Naive thymus-derived CD8-positive, alpha-beta T cell (primary cell): ENCODE data around the gene MRPS9. TPM values are rescaled to one million over a fixed set of nuclear protein-coding genes. Genes with fewer than 3 reads are reported as not detected.

Experiments used
- ATAC-seq, 2 donors: fragments of 150-1000 bp; cut with Tn5 transposase in 1 of 2; sonication (Bioruptor Pico), chemical (Tn5 transposase) in 1 of 2; 1 replicate in 1 of 2; 2 replicates in 1 of 2; pipeline ENCODE4 v1.10.0; 2021; ENCODE audit warnings: mild to moderate bottlenecking in 2 of 2, moderate library complexity in 2 of 2
- POLR2A ChIA-PET: fragments of 350-600 bp; sonication (Branson Sonifier 250); formaldehyde crosslinking; loops from one replicate; lab custom pipeline; 2021; ENCODE audit warnings: antibody characterized with exemption; lab: Charles Lee
- DNase-seq, 10 donors: peaks; one replicate each; pipeline versions ENCODE4 v3.0.0 to v3.0.0-alpha.2; 2020 to 2022
- H3K27ac Mint-ChIP-seq, 10 donors: one replicate each; pipeline ENCODE4 v1.8.0; 2020 to 2022; ENCODE audit warnings: mild to moderate bottlenecking in 10 of 10, mixed read lengths in 10 of 10, moderate library complexity in 4 of 10, inconsistent platforms in 1 of 10
- H3K27me3 Mint-ChIP-seq, 5 donors: one replicate each; pipeline ENCODE4 v1.8.0; 2021 to 2022; ENCODE audit warnings: mixed read lengths in 5 of 5
- H3K36me3 Mint-ChIP-seq, 3 donors: one replicate each; pipeline ENCODE4 v1.8.0; 2020 to 2022; ENCODE audit warnings: mixed read lengths in 3 of 3, mild to moderate bottlenecking in 2 of 3, inconsistent platforms in 1 of 3
- H3K4me1 Mint-ChIP-seq, 4 donors: one replicate each; pipeline ENCODE4 v1.8.0; 2021 to 2022; ENCODE audit warnings: mixed read lengths in 4 of 4
- H3K4me3 Mint-ChIP-seq, 10 donors: one replicate each; pipeline ENCODE4 v1.8.0; 2020 to 2022; ENCODE audit warnings: mild to moderate bottlenecking in 10 of 10, mixed read lengths in 10 of 10, moderate library complexity in 6 of 10, inconsistent platforms in 1 of 10
- H3K9me3 Mint-ChIP-seq, 9 donors: one replicate each; pipeline ENCODE4 v1.8.0; 2020 to 2022; ENCODE audit warnings: mixed read lengths in 9 of 9, mild to moderate bottlenecking in 3 of 9, inconsistent platforms in 1 of 9, moderate library complexity in 1 of 9
- polyA plus RNA-seq, 3 donors: library from polyadenylated mRNA; unstranded; fragments of 300-500 nt; fragmentation: Illumina TruSeq; gene quantifications; one replicate each; pipeline ENCODE4 v1.2.3, GENCODE V29; 2021
- total RNA-seq, 8 experiments: library from RNA in 2 of 8; stranded (reverse) in 2 of 8; gene quantifications; one replicate each; pipeline ENCODE4 v1.2.3 and lab custom pipeline; 2021 to 2026

Gene MRPS9
- total and polyA plus RNA-seq, 5 experiments from 2014 or later = 17.0 to 32.6 (median 24.5) TPM

DNA sequence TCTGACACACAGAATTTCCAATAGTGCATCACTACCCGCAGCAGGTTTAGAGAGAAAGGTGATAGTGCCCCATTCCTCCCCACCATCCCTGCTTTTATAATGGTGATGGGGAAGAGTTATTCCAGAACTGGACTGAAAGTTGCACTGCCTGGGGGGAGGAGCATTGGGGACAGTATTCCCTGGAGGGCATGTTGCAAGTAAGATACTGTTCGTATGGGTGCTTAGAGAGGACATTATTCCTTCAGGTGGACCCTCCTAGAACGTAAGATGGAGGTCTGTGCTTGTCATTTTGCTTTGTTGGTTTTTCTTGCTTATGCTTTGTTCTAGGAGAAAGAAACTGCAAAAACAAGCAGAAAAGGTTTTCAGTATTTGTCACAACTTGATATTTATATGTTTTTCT lies 23.7 kb downstream of the MRPS9 start:
- no peaks in the 10 kb centered on the region for H3K27me3 Mint-ChIP-seq
- H3K4me1 Mint-ChIP-seq = peaks cover 11 to 42% (median 27%) of the 10 kb centered on the region in 4 donors
- POLR2A ChIA-PET = no interaction called here
- H3K27ac Mint-ChIP-seq = no peak overlapping the region
- no peaks in the 10 kb centered on the region for H3K9me3 Mint-ChIP-seq
- H3K4me3 Mint-ChIP-seq = no peak overlapping the region
- peaks cover 0 to 67% (median 17%) of the 10 kb centered on the region in 3 donors for H3K36me3 Mint-ChIP-seq
- ATAC-seq (no peak), DNase-seq (no peak)

DNA sequence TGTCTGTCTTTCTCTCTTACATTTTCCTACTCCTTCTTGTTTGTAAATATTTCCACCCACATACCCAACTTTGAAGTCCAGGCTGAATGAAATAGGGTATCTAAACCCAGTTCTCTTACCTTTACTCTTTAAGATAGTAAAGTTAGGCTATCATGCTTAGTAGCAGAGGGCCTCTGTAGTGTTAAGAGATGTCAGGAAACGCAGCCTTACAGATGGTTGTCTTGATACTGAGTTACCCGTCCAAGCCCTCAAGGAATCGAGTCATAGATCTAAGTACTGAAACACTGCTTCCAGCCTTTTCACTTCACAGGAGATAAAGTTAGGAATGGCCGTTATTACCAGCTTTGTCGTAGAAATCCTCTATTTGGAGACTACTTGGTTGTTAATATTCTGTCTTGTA lies 24.3 kb downstream of the MRPS9 start:
- DNase-seq (no peak), ATAC-seq (no peak)
- H3K4me3 Mint-ChIP-seq = no peak overlapping the region
- no peak overlapping the region for H3K27ac Mint-ChIP-seq
- no peaks in the 10 kb centered on the region for H3K27me3 Mint-ChIP-seq
- H3K36me3 Mint-ChIP-seq = peaks cover 0 to 70% (median 17%) of the 10 kb centered on the region in 3 donors
- H3K9me3 Mint-ChIP-seq = no peaks in the 10 kb centered on the region
- POLR2A ChIA-PET = no interaction called here
- peaks cover 11 to 39% (median 26%) of the 10 kb centered on the region in 4 donors for H3K4me1 Mint-ChIP-seq

DNA sequence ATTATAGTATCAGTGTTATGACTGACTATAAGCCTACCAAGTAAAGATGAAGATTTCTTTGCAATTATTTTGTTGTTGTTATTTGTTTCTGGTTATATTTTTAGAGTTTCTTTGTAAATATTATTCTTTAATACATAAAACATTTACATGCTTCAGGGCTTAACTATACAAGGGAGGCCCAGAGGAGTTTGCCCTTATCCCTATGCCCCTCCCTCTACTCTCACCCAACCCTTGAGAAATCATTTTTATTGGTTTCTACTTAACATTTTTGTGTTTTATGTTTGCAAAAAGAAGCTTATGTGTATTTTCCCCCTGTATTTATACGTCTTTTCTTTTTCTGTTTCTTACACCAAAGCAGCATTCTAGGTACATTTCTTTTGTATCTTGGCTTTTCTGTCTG lies 30.5 kb downstream of the MRPS9 start:
- no peak for DNase-seq
- Mint-ChIP-seq H3K36me3 (peaks cover 0 to 73% (median 11%) of the 10 kb centered on the region in 3 donors), H3K27ac (no peak overlapping the region), H3K9me3 (no peaks in the 10 kb centered on the region), H3K4me1 (peaks cover 11 to 36% (median 26%) of the 10 kb centered on the region in 4 donors), H3K4me3 (no peak overlapping the region), H3K27me3 (no peaks in the 10 kb centered on the region)
- POLR2A ChIA-PET = no interaction called here
- no peak for ATAC-seq

DNA sequence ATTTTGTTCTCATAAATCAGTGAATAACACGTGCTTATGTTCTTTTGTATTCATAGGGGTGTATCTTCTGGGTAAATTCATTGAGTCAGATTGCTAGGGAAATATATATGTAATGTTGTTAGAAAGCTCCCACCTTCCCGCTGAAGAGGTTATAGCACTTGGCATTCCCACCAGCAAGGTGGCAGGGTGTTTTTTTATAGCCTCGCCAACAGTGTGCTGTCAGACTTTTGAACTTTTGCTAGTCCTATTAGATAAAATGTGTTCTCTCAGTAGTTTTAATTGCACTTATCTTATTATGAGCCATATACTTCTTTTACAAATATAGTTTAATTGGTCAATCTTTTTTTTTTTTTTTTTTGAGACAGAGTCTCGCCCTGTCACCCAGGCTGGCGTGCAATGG lies 31.0 kb downstream of the MRPS9 start:
- Mint-ChIP-seq H3K27me3 (no peaks in the 10 kb centered on the region), H3K36me3 (peaks cover 0 to 68% (median 9%) of the 10 kb centered on the region in 3 donors), H3K9me3 (no peaks in the 10 kb centered on the region), H3K4me1 (peaks cover 9 to 33% (median 25%) of the 10 kb centered on the region in 4 donors), H3K27ac (no peak overlapping the region), H3K4me3 (no peak overlapping the region)
- no peak for DNase-seq
- POLR2A ChIA-PET = no interaction called here
- ATAC-seq = no peak

DNA sequence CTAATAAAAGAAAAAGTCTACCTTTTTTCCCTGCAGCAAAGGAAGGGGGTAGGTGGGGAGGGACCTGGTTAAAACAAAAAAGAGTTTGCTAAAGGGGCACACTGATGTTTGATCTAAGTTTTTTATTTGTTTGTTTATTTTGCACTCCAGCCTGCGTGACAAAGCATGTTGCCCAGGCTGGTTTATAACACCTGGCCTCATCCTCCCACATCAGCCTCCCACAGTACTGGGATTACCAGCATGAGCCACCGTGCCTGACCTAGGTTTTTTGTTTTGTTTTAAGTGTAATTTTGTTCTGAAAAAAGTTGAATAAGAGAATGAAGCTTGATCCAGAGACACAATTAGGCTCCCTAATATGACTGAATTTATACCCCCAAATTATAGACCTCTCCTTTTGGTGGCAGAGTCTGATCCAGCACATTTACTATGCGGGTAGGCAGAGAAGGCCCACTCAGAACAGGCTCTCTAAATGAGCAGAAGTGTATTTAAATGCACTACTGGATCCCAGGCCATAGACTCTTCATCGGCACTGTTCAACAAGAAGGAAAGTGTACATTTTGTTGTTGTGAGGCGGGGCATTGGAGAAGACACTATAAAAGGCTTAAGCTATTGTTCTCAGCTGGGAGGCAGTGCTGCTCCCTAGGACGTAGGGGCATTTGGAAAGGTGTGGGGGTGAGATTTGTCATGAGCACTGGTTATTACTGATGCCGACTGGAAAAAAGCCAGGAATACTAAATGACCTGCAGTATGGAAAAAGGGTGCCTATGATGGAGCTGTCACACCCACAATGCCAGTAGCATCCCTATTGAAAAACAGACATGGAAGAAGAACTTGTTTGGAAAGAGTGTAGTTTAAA lies 32.4 kb downstream of the MRPS9 start:
- POLR2A ChIA-PET = no interaction called here
- Mint-ChIP-seq H3K36me3 (peaks cover 0 to 64% (median 17%) of the 10 kb centered on the region in 3 donors), H3K9me3 (no peaks in the 10 kb centered on the region), H3K4me1 (peaks cover 2 to 32% (median 19%) of the 10 kb centered on the region in 4 donors), H3K4me3 (peak overlapping the region in 1 of 10 donors; percentile 11), H3K27ac (peak overlapping the region in 4 of 10 donors; percentile 1 to 68 (median 12)), H3K27me3 (no peaks in the 10 kb centered on the region)
- DNase-seq (no peak), ATAC-seq (no peak)

DNA sequence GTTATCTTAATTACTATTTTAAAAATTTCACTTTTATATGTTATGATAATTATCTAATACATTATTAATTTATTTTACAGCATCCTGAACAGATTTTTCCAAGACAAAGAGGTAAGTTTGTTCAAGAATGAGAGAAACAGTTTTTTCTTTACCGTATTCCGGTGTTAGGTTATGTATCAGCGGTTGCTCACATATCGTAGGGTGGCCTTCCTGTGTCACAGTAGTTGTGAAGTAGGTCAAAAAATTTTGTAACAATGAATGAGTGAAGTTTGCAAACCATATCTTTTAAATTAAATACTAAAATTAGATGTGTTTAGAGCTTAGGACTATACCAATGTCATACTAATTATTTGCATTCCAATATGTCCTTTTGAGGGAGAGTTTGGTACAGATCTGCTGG lies 33.5 kb downstream of the MRPS9 start:
- H3K36me3 Mint-ChIP-seq = peaks cover 0 to 56% (median 18%) of the 10 kb centered on the region in 3 donors
- H3K4me3 Mint-ChIP-seq = no peak overlapping the region
- POLR2A ChIA-PET = no interaction called here
- ATAC-seq = no peak
- peaks cover 2 to 27% (median 14%) of the 10 kb centered on the region in 4 donors for H3K4me1 Mint-ChIP-seq
- H3K27ac Mint-ChIP-seq = peak overlapping the region in 1 of 10 donors; percentile 42
- DNase-seq = peak in 1 of 10 donors; percentile 7
- H3K9me3 Mint-ChIP-seq = no peaks in the 10 kb centered on the region
- H3K27me3 Mint-ChIP-seq = no peaks in the 10 kb centered on the region

DNA sequence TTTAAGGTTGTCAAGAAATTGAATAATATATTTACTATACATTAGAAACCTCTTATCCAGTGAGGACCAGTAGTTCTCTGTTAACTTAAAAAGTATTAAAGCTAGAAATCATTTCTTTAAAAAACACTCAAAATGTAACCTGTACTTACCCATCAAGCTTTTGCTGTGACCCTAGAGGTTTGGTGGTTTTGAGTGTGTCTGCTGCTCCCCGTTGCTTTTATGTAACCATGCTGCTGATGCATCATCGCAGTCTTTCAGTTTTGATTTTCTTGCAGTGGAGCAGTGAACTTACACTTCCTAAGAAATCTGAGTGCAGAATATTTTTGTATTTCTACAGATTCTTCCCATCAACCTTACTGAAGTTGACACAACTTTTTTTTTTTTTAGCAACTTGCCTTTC lies 34.2 kb downstream of the MRPS9 start:
- DNase-seq (no peak), ATAC-seq (no peak)
- POLR2A ChIA-PET = no interaction called here
- H3K27me3 Mint-ChIP-seq = no peaks in the 10 kb centered on the region
- peaks cover 0 to 57% (median 18%) of the 10 kb centered on the region in 3 donors for H3K36me3 Mint-ChIP-seq
- no peaks in the 10 kb centered on the region for H3K9me3 Mint-ChIP-seq
- H3K27ac Mint-ChIP-seq = peak overlapping the region in 1 of 10 donors; percentile 42
- H3K4me3 Mint-ChIP-seq = no peak overlapping the region
- peaks cover 2 to 27% (median 13%) of the 10 kb centered on the region in 4 donors for H3K4me1 Mint-ChIP-seq

DNA sequence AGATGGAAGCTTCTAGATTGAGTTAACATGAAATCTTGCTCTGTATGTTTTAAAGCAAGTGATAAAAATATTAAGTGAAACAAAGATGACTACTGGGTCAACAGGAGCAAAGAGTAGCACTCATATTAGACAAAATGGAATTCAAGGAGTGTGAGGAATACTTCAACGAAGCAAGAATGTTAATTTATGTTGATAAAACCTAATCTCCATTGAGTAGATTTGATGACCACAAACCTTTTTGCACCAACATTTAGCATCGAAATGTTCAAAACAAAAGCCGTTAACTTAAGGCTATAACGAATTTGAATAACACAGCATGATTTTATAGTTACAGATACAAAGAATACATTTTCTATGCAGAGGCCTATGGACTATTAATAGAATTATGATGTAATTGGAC lies 35.7 kb downstream of the MRPS9 start:
- ATAC-seq = no peak
- POLR2A ChIA-PET = no interaction called here

DNA sequence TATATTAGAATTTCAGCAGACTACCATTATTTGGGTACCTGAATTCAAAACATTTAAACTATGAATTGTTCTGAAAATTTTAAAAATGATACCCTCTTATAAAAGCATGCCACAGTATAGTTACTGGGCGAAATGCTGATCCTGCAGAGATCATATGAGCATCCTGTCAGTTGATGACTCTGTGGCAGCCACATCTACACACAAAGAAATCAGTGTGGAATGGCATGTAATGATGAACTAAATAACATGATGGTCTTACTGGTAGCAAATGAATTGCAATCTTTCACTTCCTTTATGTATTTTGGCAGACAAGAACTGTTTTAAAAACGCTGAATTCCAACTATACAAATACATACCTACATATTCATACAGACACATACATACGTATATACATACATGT lies 38.3 kb downstream of the MRPS9 start:
- H3K4me1 Mint-ChIP-seq = peaks cover 0 to 14% (median 0%) of the 10 kb centered on the region in 4 donors
- DNase-seq = no peak
- POLR2A ChIA-PET = no interaction called here
- ATAC-seq = no peak
- H3K27me3 Mint-ChIP-seq = no peaks in the 10 kb centered on the region
- H3K4me3 Mint-ChIP-seq = no peak overlapping the region
- H3K36me3 Mint-ChIP-seq = peaks cover 8 to 60% (median 20%) of the 10 kb centered on the region in 3 donors
- H3K9me3 Mint-ChIP-seq = no peaks in the 10 kb centered on the region
- H3K27ac Mint-ChIP-seq = no peak overlapping the region

More for the DNA sequence above, 35.7 kb downstream of the MRPS9 start:
- H3K27ac Mint-ChIP-seq = no peak overlapping the region
- H3K4me1 Mint-ChIP-seq = peaks cover 0 to 26% (median 8%) of the 10 kb centered on the region in 4 donors
- DNase-seq = no peak
- H3K9me3 Mint-ChIP-seq = no peaks in the 10 kb centered on the region
- no peaks in the 10 kb centered on the region for H3K27me3 Mint-ChIP-seq
- peaks cover 0 to 58% (median 17%) of the 10 kb centered on the region in 3 donors for H3K36me3 Mint-ChIP-seq
- no peak overlapping the region for H3K4me3 Mint-ChIP-seq

DNA sequence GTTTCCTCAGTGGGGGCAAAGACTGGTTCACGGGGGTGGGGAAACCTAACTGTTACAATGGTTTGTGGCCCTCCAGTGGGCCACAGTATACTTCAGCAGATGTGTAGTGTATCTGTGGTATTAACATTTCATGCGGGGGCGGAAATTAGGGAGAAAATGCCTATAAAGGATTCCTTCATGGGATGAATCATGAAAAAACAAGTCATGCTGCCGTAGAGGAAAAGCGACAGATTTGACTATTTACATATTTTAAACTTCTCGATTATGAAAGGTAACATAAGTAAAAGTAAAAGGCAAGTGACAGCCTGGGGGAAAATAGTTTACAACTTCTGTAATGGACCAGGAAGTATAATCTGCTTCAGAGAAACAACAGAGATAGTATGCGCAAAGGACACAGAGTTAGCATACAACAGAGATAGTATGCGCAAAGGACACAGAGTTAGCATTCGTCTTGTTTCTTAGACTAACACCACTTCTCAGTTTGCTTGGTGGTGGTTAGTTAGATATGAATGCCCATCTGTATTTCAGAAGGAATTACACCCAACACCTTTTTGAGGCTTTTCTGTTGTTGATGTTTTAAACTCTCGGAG lies 41.1 kb downstream of the MRPS9 start:
- DNase-seq (no peak), ATAC-seq (no peak)
- no peak overlapping the region for H3K4me3 Mint-ChIP-seq
- H3K4me1 Mint-ChIP-seq = peaks cover 0 to 10% (median under 1%) of the 10 kb centered on the region in 4 donors
- H3K27ac Mint-ChIP-seq = no peak overlapping the region
- POLR2A ChIA-PET = no interaction called here
- H3K36me3 Mint-ChIP-seq = peaks cover 13 to 61% (median 30%) of the 10 kb centered on the region in 3 donors
- H3K9me3 Mint-ChIP-seq = no peaks in the 10 kb centered on the region
- H3K27me3 Mint-ChIP-seq = no peaks in the 10 kb centered on the region

DNA sequence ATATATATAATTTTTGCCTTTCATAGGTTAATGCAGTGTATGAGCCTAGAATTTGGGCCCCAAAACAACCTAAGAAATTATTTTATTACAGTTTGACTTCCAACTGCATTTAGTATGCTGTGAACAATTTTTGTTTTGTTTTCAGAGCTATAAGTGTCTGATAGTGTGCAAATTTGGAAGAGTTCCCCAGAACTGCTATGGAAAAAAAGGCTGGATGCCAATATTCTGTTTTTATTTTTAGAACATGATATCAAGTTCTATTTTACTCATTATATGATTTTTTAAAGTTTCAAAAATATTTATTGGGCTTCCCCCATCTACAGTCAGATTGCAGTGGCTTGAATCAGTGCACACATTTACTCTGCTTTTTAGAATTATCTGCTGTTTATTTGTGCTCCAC lies 42.6 kb downstream of the MRPS9 start:
- ATAC-seq = no peak

DNA sequence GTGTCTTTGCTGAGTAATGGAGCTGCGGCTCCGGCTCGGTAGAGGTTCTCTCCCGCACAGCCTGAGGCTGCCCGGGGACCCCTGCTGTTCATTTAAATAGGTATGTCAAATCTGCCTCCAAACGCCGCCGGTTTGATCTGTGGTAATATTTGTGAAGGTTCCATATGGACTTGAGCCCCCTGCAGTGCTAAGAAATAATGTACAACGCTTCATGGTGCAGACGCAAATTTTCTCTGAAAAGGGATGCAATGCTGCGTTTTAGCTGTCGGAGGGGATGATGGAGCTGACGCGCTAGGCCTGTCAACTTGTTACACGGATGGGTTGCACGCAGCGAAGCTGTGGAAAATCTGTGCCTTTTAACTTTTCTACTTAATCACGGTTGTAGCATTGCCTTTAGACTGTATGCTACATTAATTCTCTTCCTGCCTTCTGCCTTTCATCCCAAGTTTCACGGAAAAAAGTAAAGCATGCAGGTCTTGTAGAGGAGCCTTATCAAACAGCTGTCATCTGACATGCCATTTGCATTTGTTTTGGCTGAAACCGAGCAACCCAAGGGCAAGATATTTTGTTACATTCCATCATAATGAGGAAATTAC lies 43.2 kb downstream of the MRPS9 start:
- peak overlapping the region in 1 of 10 donors; percentile 19 for H3K4me3 Mint-ChIP-seq
- POLR2A ChIA-PET = no interaction called here
- peak overlapping the region in 1 of 10 donors; percentile 27 for H3K27ac Mint-ChIP-seq
- ATAC-seq (no peak), DNase-seq (no peak)
- no peaks in the 10 kb centered on the region for H3K27me3 Mint-ChIP-seq
- peaks cover 13 to 54% (median 20%) of the 10 kb centered on the region in 3 donors for H3K36me3 Mint-ChIP-seq
- H3K9me3 Mint-ChIP-seq = no peaks in the 10 kb centered on the region
- peaks cover 0 to 1% (median 0%) of the 10 kb centered on the region in 4 donors for H3K4me1 Mint-ChIP-seq

More for the DNA sequence above, 42.6 kb downstream of the MRPS9 start:
- no peak for DNase-seq
- Mint-ChIP-seq H3K9me3 (no peaks in the 10 kb centered on the region), H3K36me3 (peaks cover 13 to 54% (median 23%) of the 10 kb centered on the region in 3 donors), H3K27me3 (no peaks in the 10 kb centered on the region), H3K27ac (no peak overlapping the region), H3K4me3 (no peak overlapping the region), H3K4me1 (peaks cover 0 to 1% (median 0%) of the 10 kb centered on the region in 4 donors)
- POLR2A ChIA-PET = no interaction called here

DNA sequence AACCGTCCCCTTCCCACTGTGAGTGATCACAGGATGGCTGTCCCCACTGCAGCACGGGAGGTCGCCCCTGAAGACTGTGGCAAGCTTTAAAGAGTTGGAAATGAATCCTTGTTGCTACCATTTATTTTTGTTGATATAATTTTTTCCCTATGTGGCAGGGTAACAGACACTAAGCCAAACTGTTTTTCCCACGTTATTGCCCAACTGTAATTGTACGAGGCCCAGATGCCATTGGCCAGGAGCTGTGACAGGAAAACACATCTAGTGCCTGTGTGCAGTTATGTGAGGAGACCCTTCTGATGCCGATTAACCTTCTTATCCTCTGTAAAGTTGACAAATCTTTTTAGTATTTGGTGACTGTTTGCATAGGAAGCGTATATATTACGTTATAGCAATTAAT lies 44.2 kb downstream of the MRPS9 start:
- no peaks in the 10 kb centered on the region for H3K27me3 Mint-ChIP-seq
- H3K9me3 Mint-ChIP-seq = no peaks in the 10 kb centered on the region
- peaks cover 13 to 45% (median 20%) of the 10 kb centered on the region in 3 donors for H3K36me3 Mint-ChIP-seq
- POLR2A ChIA-PET = no interaction called here
- no peak overlapping the region for H3K4me3 Mint-ChIP-seq
- H3K27ac Mint-ChIP-seq = no peak overlapping the region
- DNase-seq = no peak
- ATAC-seq = no peak
- H3K4me1 Mint-ChIP-seq = peaks cover 0 to 7% (median 1%) of the 10 kb centered on the region in 4 donors
